ENCODE results near the gene RNF214. TPM values are rescaled to one million over a fixed set of nuclear protein-coding genes. Genes with fewer than 3 reads are reported as not detected.

RNF214 gene
- total RNA-seq, 1 experiment from 2014 or later = 28.1 TPM

GRCh38 chr11:117199916-117200812 lies 32.3 kb upstream of the RNF214 start:
- H3K4me3 ChIP-seq = no peak overlapping the region
- no peak overlapping the region for H2AFZ ChIP-seq
- H3F3A ChIP-seq (ENCODE audit: insufficient read depth, low read depth) = no peaks in the 10 kb centered on the region

GRCh38 chr11:117200813-117201657 lies 31.4 kb upstream of the RNF214 start:
- no peaks in the 10 kb centered on the region for H3K27me3 ChIP-seq (ENCODE audit: insufficient read depth, low read depth)
- H3K79me2 ChIP-seq (ENCODE audit: low read depth) = no peaks in the 10 kb centered on the region
- ChIA-PET POLR2A (ENCODE audit: unreplicated experiment) (no interaction called here), CTCF (no interaction called here)
- H3K4me3 ChIP-seq = no peak overlapping the region
- no peaks in the 10 kb centered on the region for H3K36me3 ChIP-seq (ENCODE audit: low read depth)
- H3K27ac ChIP-seq = no peak overlapping the region
- BruUV-seq (replicated peaks) = no TSS peak
- H3K9me2 ChIP-seq (ENCODE audit: insufficient read depth) = no peaks in the 10 kb centered on the region
- H2AFZ ChIP-seq = no peak overlapping the region
- no peaks in the 10 kb centered on the region; the same call in 1 of the 2 replicates for H4K20me1 ChIP-seq (ENCODE audit: insufficient read depth)
- TF ChIP-seq EZH2 (IDR thresholded peaks at IDR 0.05; ENCODE audit: low read depth) = no peak
- no peak for TF ChIP-seq CTCF (conservative IDR thresholded peaks at IDR 0.05)
- no peaks in the 10 kb centered on the region for H3F3A ChIP-seq (ENCODE audit: insufficient read depth, low read depth)
- no peak for DNase-seq
- H3K4me2 ChIP-seq = no peak overlapping the region
- H3K4me1 ChIP-seq (replicated peaks; ENCODE audit: insufficient read depth) = no peaks in the 10 kb centered on the region
- intact Hi-C loops (cut with micrococcal nuclease; ENCODE audit: unreplicated experiment) = no loop called here
- H3K9me3 ChIP-seq (ENCODE audit: insufficient read depth, low read depth) = no peaks in the 10 kb centered on the region

More at GRCh38 chr11:117199916-117200812, 32.3 kb upstream of the RNF214 start:
- no peaks in the 10 kb centered on the region for H3K36me3 ChIP-seq (ENCODE audit: low read depth)
- H3K27ac ChIP-seq = no peak overlapping the region
- no peak overlapping the region for H3K4me2 ChIP-seq
- no peaks in the 10 kb centered on the region for H3K79me2 ChIP-seq (ENCODE audit: low read depth)
- TF ChIP-seq EZH2 (IDR thresholded peaks at IDR 0.05; ENCODE audit: low read depth) = no peak
- no peak for TF ChIP-seq CTCF (conservative IDR thresholded peaks at IDR 0.05)
- no peaks in the 10 kb centered on the region for H3K4me1 ChIP-seq (replicated peaks; ENCODE audit: insufficient read depth)
- no peak for DNase-seq
- no peaks in the 10 kb centered on the region for H3K27me3 ChIP-seq (ENCODE audit: insufficient read depth, low read depth)
- no peaks in the 10 kb centered on the region; the same call in 1 of the 2 replicates for H4K20me1 ChIP-seq (ENCODE audit: insufficient read depth)
- POLR2A ChIA-PET (ENCODE audit: unreplicated experiment) = no interaction called here
- intact Hi-C loops (cut with micrococcal nuclease; ENCODE audit: unreplicated experiment) = no loop called here
- BruUV-seq (replicated peaks) = no TSS peak
- H3K9me3 ChIP-seq (ENCODE audit: insufficient read depth, low read depth) = no peaks in the 10 kb centered on the region
- H3K9me2 ChIP-seq (ENCODE audit: insufficient read depth) = no peaks in the 10 kb centered on the region
- CTCF ChIA-PET = no interaction called here

- CTCF ChIA-PET = interaction anchor here (0.7 kb wide), 1 partner anchor 42 kb away, joined by 3 read pairs; no protein-coding TSS in a partner anchor
- POLR2A ChIA-PET (ENCODE audit: unreplicated experiment) = no interaction called here
These were observed 30.7 kb upstream of the RNF214 start for GRCh38 chr11:117201658-117202305.

More at GRCh38 chr11:117201658-117202305, 30.7 kb upstream of the RNF214 start:
- TF ChIP-seq CTCF (conservative IDR thresholded peaks at IDR 0.05) = no peak
- no peak for TF ChIP-seq EZH2 (IDR thresholded peaks at IDR 0.05; ENCODE audit: low read depth)
- H3K4me1 ChIP-seq (replicated peaks; ENCODE audit: insufficient read depth) = no peaks in the 10 kb centered on the region
- BruUV-seq (replicated peaks) = no TSS peak
- no peaks in the 10 kb centered on the region for H3K36me3 ChIP-seq (ENCODE audit: low read depth)
- H3K4me2 ChIP-seq = no peak overlapping the region
- H3K27me3 ChIP-seq (ENCODE audit: insufficient read depth, low read depth) = no peaks in the 10 kb centered on the region
- DNase-seq = no peak
- H3K9me3 ChIP-seq (ENCODE audit: insufficient read depth, low read depth) = no peaks in the 10 kb centered on the region
- H3F3A ChIP-seq (ENCODE audit: insufficient read depth, low read depth) = no peaks in the 10 kb centered on the region
- no peak overlapping the region for H2AFZ ChIP-seq
- no peak overlapping the region for H3K4me3 ChIP-seq
- H4K20me1 ChIP-seq (ENCODE audit: insufficient read depth) = no peaks in the 10 kb centered on the region; the same call in 1 of the 2 replicates
- intact Hi-C loops (cut with micrococcal nuclease; ENCODE audit: unreplicated experiment) = no loop called here
- H3K27ac ChIP-seq = no peak overlapping the region
- H3K9me2 ChIP-seq (ENCODE audit: insufficient read depth) = no peaks in the 10 kb centered on the region
- H3K79me2 ChIP-seq (ENCODE audit: low read depth) = no peaks in the 10 kb centered on the region
